Breast epithelium (tissue), 3 donors: ENCODE measurements around the gene MRPL49.

Source experiments
- CTCF ChIP-seq, 3 donors: fragments of 450-650 bp; IDR thresholded peaks; one replicate each; pipeline ENCODE4 v1.5.1; 2016 to 2017; ENCODE audit warnings: antibody characterized with exemption in 3 of 3, mild to moderate bottlenecking in 3 of 3, moderate library complexity in 3 of 3
- POLR2A ChIP-seq: fragments of 450-650 bp; IDR thresholded peaks from one replicate; pipeline ENCODE4 v1.6.1; 2016; ENCODE audit warnings: antibody characterized with exemption, mild to moderate bottlenecking, moderate library complexity
- POLR2AphosphoS5 ChIP-seq, 3 donors: sonication (generic); formaldehyde crosslinking; IDR thresholded peaks; one replicate each; pipeline ENCODE4 v1.6.1; 2017; ENCODE audit warnings: antibody characterized with exemption in 3 of 3

- no peak for TF ChIP-seq POLR2A
- no peak for TF ChIP-seq CTCF (IDR thresholded peaks at IDR 0.05)
- no peak for TF ChIP-seq POLR2AphosphoS5 (IDR thresholded peaks at IDR 0.05)
These were observed 2.5 kb upstream of the MRPL49 start for GRCh38 chr11:65119670-65119995.
